Lung (tissue), 12 donors: ENCODE measurements around the gene HIVEP1. TPM values are rescaled to one million over a fixed set of nuclear protein-coding genes. Genes with fewer than 3 reads are reported as not detected.

Experiments
- ATAC-seq: fragments of 200-7000 bp; cut with Tn5 transposase; one replicate; pipeline ENCODE4 v1.9.1; 2020; ENCODE audit warnings: moderate number of reproducible peaks; ENCODE audit not compliant: insufficient read depth, low FRiP score
- DNase-seq, 3 donors: peaks; one replicate each; pipeline ENCODE4 v3.0.0-alpha.2; 2013 to 2017
- H3K27ac ChIP-seq, 2 donors: one replicate each; pipeline ENCODE4 v1.5.1; 2013; ENCODE audit warnings: mild to moderate bottlenecking in 2 of 2, moderate library complexity in 2 of 2, control low read depth in 1 of 2, inconsistent platforms in 1 of 2, low read depth in 1 of 2, low read length in 1 of 2
- H3K27me3 ChIP-seq, 3 donors: one replicate each; pipeline ENCODE4 v1.5.1; 2013; ENCODE audit warnings: low read length in 2 of 3; ENCODE audit not compliant: control insufficient read depth in 3 of 3, insufficient read depth in 3 of 3
- H3K36me3 ChIP-seq, 4 donors: one replicate each; pipeline ENCODE4 v1.5.1; 2013; ENCODE audit warnings: low read length in 4 of 4, mild to moderate bottlenecking in 1 of 4, moderate library complexity in 1 of 4; ENCODE audit not compliant: control insufficient read depth in 4 of 4, insufficient read depth in 4 of 4
- H3K4me1 ChIP-seq, 5 donors: one replicate each; pipeline ENCODE4 v1.5.1; 2013; ENCODE audit warnings: low read length in 5 of 5, mild to moderate bottlenecking in 2 of 5, moderate library complexity in 1 of 5; ENCODE audit not compliant: control insufficient read depth in 5 of 5, insufficient read depth in 5 of 5
- H3K4me3 ChIP-seq: one replicate; pipeline ENCODE4 v1.5.1; 2013; ENCODE audit warnings: mild to moderate bottlenecking, control low read depth, moderate library complexity
- H3K9ac ChIP-seq, 2 donors: one replicate each; pipeline ENCODE4 v1.5.1; 2013; ENCODE audit warnings: low read length in 2 of 2, control low read depth in 1 of 2; ENCODE audit not compliant: insufficient read depth in 1 of 2
- H3K9me3 ChIP-seq, 4 donors: one replicate each; pipeline ENCODE4 v1.5.1; 2013; ENCODE audit warnings: low read length in 3 of 4, mild to moderate bottlenecking in 1 of 4, moderate library complexity in 1 of 4; ENCODE audit not compliant: control insufficient read depth in 4 of 4, insufficient read depth in 3 of 4
- WGBS, 2 donors: extraction: QIAGEN DNeasy Blood & Tissue Kit; methylation state at CpG; one replicate each; pipeline ENCODE4 v1.1.7; 2013; 5-methylcytosine and 5-hydroxymethylcytosine counted together
- polyA plus RNA-seq, 2 donors: library from polyadenylated mRNA; stranded (reverse); fragments of 200-250 nt; gene quantifications; one replicate each; pipeline ENCODE4 v1.2.1, GENCODE V29; 2013
- total RNA-seq, 2 donors: library from RNA; depleted of rRNA in 1 of 2; stranded (reverse); fragments of >200 nt in 1 of 2; gene quantifications; one replicate each; pipeline ENCODE4 v1.2.1, GENCODE V29; 2014 to 2021
- TF ChIP-seq, protein P1 (sequence below): IDR thresholded peaks from 2 replicates; pipeline ENCODE4 v1.5.1; 2012; ENCODE audit warnings: mild to moderate bottlenecking; ENCODE audit errors: control extremely low read depth, extremely low read depth
- donor health status: control.
- donor health status: control.
- donor health status: Bipolar disorder and iron deficiency.
- donor health status: healthy.
- donor health status: DM: yes; HTN: yes; CAD: no.

HIVEP1 gene
- total and polyA plus RNA-seq, 4 donors = 3.1 to 49.6 (median 20.5) TPM

DNA sequence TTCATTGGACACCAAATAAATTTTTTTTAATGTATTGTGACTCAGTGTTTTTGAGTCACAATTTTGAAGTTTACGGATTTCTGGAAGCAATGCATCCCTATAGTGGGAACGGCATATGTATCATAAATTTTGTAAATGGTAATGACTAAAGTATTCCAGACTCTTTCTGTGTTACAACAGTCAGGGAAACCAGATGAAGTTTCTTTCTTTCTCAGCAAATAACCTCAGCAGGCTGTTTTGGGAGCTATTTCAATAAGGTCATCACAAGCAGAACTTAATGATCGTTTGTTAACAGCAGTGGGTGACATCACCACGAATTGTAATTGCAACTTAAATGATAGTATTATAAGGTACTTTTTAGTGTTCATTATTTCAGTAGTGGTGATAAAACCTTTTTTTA lies 52.0 kb downstream of the HIVEP1 start:
- H3K36me3 ChIP-seq = no peaks in the 10 kb centered on the region
- DNase-seq = no peak
- no peaks in the 10 kb centered on the region for H3K9me3 ChIP-seq
- TF ChIP-seq, protein P1, sequence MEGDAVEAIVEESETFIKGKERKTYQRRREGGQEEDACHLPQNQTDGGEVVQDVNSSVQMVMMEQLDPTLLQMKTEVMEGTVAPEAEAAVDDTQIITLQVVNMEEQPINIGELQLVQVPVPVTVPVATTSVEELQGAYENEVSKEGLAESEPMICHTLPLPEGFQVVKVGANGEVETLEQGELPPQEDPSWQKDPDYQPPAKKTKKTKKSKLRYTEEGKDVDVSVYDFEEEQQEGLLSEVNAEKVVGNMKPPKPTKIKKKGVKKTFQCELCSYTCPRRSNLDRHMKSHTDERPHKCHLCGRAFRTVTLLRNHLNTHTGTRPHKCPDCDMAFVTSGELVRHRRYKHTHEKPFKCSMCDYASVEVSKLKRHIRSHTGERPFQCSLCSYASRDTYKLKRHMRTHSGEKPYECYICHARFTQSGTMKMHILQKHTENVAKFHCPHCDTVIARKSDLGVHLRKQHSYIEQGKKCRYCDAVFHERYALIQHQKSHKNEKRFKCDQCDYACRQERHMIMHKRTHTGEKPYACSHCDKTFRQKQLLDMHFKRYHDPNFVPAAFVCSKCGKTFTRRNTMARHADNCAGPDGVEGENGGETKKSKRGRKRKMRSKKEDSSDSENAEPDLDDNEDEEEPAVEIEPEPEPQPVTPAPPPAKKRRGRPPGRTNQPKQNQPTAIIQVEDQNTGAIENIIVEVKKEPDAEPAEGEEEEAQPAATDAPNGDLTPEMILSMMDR = no peak
- H3K4me1 ChIP-seq = peaks cover 5 to 17% (median 11%) of the 10 kb centered on the region in 5 donors
- H3K27ac ChIP-seq = no peak overlapping the region
- 82 to 93% methylated on average over 4 of the region's 4 CpGs for WGBS, 2 donors
- peak overlapping the region in 1 of 2 donors; percentile 7 for H3K9ac ChIP-seq
- no peaks in the 10 kb centered on the region for H3K27me3 ChIP-seq
- no peak for ATAC-seq
- no peak overlapping the region for H3K4me3 ChIP-seq

DNA sequence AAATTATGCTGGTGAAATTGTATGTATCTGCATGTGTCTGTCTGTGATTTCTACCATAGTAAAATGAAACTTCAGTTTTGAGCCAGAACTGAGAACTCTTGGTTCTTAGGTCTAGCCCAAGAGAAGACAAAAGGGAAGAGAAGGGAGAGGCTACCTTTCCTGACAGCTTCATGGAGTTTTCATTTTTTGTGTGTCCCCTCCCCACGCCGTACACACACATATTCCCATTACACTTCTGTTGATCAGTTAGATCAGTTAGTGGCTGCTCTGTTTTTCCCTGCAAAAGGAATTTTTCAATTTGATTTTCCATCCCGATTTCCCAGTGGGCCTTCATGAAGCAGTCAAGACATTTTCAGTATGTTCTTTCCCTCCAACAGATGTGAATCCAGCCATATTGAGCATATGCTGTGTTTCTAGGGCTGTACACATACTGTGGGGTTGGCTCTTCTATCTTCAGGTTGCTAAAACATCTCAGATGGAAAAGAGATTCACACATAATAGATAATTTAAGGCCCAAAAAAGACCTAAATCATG lies 52.5 kb downstream of the HIVEP1 start:
- H3K4me3 ChIP-seq = no peak overlapping the region
- H3K9ac ChIP-seq = peak overlapping the region in 1 of 2 donors; percentile 7
- TF ChIP-seq, protein P1 = no peak
- DNase-seq = no peak
- no peaks in the 10 kb centered on the region for H3K27me3 ChIP-seq
- H3K27ac ChIP-seq = no peak overlapping the region
- H3K36me3 ChIP-seq = no peaks in the 10 kb centered on the region
- ATAC-seq = no peak
- H3K4me1 ChIP-seq = peaks cover 5 to 17% (median 11%) of the 10 kb centered on the region in 5 donors
- WGBS, 2 donors = 92 to 94% methylated on average over 3 of the region's 3 CpGs
- no peaks in the 10 kb centered on the region for H3K9me3 ChIP-seq

DNA sequence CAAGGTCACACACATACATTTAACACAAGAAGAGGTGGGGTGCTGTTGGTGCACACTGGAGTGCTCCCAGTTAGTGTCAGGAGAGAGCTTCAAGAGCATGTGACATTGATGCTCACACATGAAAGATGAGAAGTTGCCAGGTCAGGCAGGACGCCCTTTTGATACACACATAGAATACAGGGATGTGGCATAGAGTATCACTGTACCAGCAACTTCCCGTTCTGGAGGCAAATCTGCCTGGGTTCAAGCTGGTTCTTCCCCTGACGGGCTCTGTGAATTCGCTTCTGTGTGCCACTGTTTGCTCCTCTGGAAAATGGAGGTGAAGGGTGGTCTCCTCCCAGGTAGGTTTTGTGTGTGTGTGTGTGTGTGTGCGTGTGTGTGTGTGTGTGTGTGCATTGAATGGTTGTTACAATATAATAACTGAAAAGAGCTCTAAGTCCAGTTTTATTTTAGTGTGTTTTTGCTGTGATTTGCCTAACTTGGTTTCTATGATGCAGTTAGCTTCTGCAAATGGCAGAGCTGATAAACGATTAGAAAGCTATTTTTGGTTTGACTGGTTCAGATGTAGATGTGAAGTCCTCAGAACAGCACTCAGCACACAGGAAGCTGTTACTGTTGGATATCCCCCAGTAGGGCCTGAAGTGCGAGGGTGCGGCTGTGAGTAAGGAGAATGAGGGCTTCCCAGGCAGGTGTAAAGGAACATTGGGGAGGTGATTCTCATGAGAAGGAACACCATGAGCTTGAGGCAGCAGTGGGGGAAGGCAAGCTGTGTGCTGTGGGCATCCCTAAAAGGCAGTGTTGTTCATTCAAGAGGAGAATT lies 53.4 kb downstream of the HIVEP1 start:
- Histone ChIP-seq H3K4me3 (no peak overlapping the region), H3K9ac (no peak overlapping the region), H3K4me1 (peaks cover 5 to 17% (median 11%) of the 10 kb centered on the region in 5 donors), H3K9me3 (no peaks in the 10 kb centered on the region), H3K27me3 (no peaks in the 10 kb centered on the region), H3K36me3 (no peaks in the 10 kb centered on the region), H3K27ac (no peak overlapping the region)
- DNase-seq (no peak), ATAC-seq (peak; percentile 34)
- TF ChIP-seq, protein P1 = no peak
- 72 to 76% methylated on average over 8 of the region's 8 CpGs for WGBS, 2 donors
